ENCODE results near the gene ALKBH4.

Gene ALKBH4

GRCh38 chr7:102466097-102466496, 1.4 kb upstream of the ALKBH4 start:
- H3K4me3 ChIP-seq (ENCODE audit: control insufficient read depth, low read depth, low read length), result peak overlapping the region; percentile 75
- DNase-seq (ENCODE audit: low read depth), result no peak
- no peak for TF ChIP-seq CTCF (IDR thresholded peaks at IDR 0.05; ENCODE audit: control insufficient read depth, insufficient read depth, low read depth, low read length, missing control alignments)

- TF ChIP-seq CTCF (IDR thresholded peaks at IDR 0.05; ENCODE audit: control insufficient read depth, insufficient read depth, low read depth, low read length, missing control alignments), result no peak
- peak overlapping the region; percentile 75 for H3K4me3 ChIP-seq (ENCODE audit: control insufficient read depth, low read depth, low read length)
- DNase-seq (ENCODE audit: low read depth), result no peak
Observed at GRCh38 chr7:102463841-102464576, 654 bp downstream of the ALKBH4 start.

- TF ChIP-seq CTCF (IDR thresholded peaks at IDR 0.05; ENCODE audit: control insufficient read depth, insufficient read depth, low read depth, low read length, missing control alignments), result no peak
- DNase-seq (ENCODE audit: low read depth), result no peak
- H3K4me3 ChIP-seq (ENCODE audit: control insufficient read depth, low read depth, low read length), result no peak overlapping the region
Observed at GRCh38 chr7:102460467-102460866, 4.2 kb downstream of the ALKBH4 start.

GRCh38 chr7:102459221-102459844, 5.3 kb downstream of the ALKBH4 start:
- no peak overlapping the region for H3K4me3 ChIP-seq (ENCODE audit: control insufficient read depth, low read depth, low read length)
- no peak for TF ChIP-seq CTCF (IDR thresholded peaks at IDR 0.05; ENCODE audit: control insufficient read depth, insufficient read depth, low read depth, low read length, missing control alignments)
- no peak for DNase-seq (ENCODE audit: low read depth)

- TF ChIP-seq CTCF (IDR thresholded peaks at IDR 0.05; ENCODE audit: control insufficient read depth, insufficient read depth, low read depth, low read length, missing control alignments), result no peak
- H3K4me3 ChIP-seq (ENCODE audit: control insufficient read depth, low read depth, low read length), result no peak overlapping the region
- DNase-seq (ENCODE audit: low read depth), result no peak
Observed at GRCh38 chr7:102457352-102457924, 7.2 kb downstream of the ALKBH4 start.

GRCh38 chr7:102456327-102456726, 8.3 kb downstream of the ALKBH4 start:
- H3K4me3 ChIP-seq (ENCODE audit: control insufficient read depth, low read depth, low read length), result no peak overlapping the region
- DNase-seq (ENCODE audit: low read depth), result no peak
- no peak for TF ChIP-seq CTCF (IDR thresholded peaks at IDR 0.05; ENCODE audit: control insufficient read depth, insufficient read depth, low read depth, low read length, missing control alignments)
